ENCODE measurements around the gene BRSK1.

DNA sequence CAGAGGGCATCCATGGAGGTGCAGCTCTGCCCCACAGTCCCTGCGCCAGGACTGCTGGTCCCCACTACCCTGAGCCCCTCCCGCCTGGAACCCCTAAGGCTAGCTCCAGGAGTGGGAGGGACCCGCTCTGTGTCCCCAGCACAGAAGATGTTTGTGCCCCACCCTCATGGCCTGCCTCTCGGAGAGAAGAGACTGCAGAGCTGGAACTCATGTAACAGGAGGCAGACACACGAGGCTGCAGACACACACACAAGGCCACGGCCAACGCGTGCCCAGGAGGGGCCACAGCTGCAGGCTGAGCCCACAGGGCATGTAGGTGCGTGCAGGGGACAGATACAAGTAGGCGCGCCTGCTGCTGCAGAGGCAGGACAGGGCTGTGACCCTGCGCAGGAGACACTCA, 44.8 kb upstream of the BRSK1 start:
- TF ChIP-seq GATA2 (IDR thresholded peaks at IDR 0.05; ENCODE audit: low read depth, low read length) (no peak), GATA3 (IDR thresholded peaks at IDR 0.05; ENCODE audit: low read depth, low read length) (no peak)
